ENCODE results near the gene CDH4.

CDH4 gene

DNA sequence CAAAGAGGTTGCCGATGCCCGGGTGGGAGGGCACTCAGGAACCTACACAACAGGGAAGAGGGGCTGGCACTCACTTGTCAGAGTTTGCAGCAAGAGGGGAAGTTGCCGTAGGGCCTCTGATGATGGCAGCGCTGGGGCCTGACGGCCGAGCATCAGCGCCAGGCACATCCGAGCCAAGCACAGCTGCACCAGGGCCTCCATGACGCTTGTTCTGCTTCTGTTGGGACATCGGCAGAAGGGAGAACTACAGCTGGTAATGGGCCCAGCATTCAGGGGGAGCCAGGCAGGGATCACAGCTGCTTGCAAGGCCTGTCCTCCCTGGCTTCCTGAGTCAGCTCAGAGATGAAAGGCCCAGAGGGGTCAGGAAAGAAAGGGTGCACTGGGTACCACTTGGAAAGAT, 367.7 kb downstream of the CDH4 start:
- H3K4me3 ChIP-seq (ENCODE audit: extremely low read depth, insufficient read depth, low read length, poor library complexity, severe bottlenecking), result no peak overlapping the region
- H3K4me1 ChIP-seq (ENCODE audit: control insufficient read depth, insufficient read depth, low read length, poor library complexity, severe bottlenecking), result no peaks in the 10 kb centered on the region
- H3K27ac ChIP-seq (ENCODE audit: low read depth, low read length, severe bottlenecking), result no peak overlapping the region
- H3K9me3 ChIP-seq (ENCODE audit: control insufficient read depth, low read length), result no peaks in the 10 kb centered on the region
- H3K36me3 ChIP-seq (ENCODE audit: control insufficient read depth, insufficient read depth, low read length), result no peaks in the 10 kb centered on the region
- 89 to 94% methylated on average over 9 to 10 of the region's 10 CpGs for WGBS, 2 experiments (ENCODE audit: insufficient coverage in 2 of 2)

DNA sequence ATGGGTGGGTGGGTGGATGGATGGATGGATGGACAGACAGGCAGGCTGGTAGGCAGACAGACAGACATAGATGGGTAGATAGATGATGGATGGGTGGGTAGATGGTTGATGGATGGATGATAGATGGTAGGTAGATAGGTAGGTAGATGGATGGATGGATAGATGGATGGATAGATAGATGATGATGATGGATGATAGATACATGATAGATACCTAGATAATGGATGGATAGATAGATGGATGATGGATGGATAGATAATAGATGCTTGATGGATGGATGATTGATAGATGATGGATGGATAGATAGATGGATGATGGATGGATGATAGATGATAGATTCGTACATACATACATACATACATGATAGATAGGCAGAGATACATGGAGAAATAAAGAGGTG, 368.1 kb downstream of the CDH4 start:
- Histone ChIP-seq H3K4me1 (ENCODE audit: control insufficient read depth, insufficient read depth, low read length, poor library complexity, severe bottlenecking) (no peaks in the 10 kb centered on the region), H3K4me3 (ENCODE audit: extremely low read depth, insufficient read depth, low read length, poor library complexity, severe bottlenecking) (no peak overlapping the region), H3K9me3 (ENCODE audit: control insufficient read depth, low read length) (no peaks in the 10 kb centered on the region), H3K36me3 (ENCODE audit: control insufficient read depth, insufficient read depth, low read length) (no peaks in the 10 kb centered on the region), H3K27ac (ENCODE audit: low read depth, low read length, severe bottlenecking) (no peak overlapping the region)
- WGBS, 2 experiments (ENCODE audit: insufficient coverage in 2 of 2), result no CpG with 5 or more reads among the region's 1 CpG

DNA sequence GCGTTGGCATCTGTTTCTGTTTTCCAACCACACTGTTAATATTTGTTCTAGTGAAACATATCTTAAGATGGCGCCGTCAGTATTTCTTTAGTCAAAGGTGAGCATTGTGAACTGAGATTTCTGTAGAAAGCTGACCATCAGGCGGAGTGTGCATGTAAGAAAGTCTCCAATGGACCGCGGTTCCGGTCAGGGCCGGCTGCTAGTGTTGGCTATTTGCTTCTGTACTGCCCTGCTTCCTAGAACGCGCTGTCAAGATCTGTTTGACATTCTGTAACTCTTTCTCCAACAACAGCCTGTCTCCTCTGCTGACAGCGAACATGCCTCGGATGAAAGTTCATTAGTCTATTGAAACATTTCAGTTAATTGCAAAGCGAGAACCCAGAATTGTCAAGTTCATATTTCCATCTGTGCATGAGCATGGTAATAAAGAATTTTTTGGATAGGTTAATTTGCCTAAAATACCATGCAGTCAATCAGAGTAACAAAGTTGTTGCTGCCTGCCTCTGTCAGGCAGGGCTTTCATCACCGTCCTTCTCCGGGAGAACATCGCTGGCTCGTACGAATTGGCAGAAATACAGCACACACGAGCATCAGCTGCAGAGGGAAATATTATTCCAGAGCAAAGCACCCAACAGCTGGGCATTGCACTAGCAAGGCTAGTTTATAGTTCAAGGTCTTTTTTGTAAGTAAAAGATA, 369.1 kb downstream of the CDH4 start:
- no peak overlapping the region for H3K4me3 ChIP-seq (ENCODE audit: extremely low read depth, insufficient read depth, low read length, poor library complexity, severe bottlenecking)
- 90 to 98% methylated on average over 14 to 17 of the region's 19 CpGs for WGBS, 2 experiments (ENCODE audit: insufficient coverage in 2 of 2)
- H3K36me3 ChIP-seq (ENCODE audit: control insufficient read depth, insufficient read depth, low read length), result no peaks in the 10 kb centered on the region
- no peaks in the 10 kb centered on the region for H3K9me3 ChIP-seq (ENCODE audit: control insufficient read depth, low read length)
- H3K4me1 ChIP-seq (ENCODE audit: control insufficient read depth, insufficient read depth, low read length, poor library complexity, severe bottlenecking), result no peaks in the 10 kb centered on the region
- no peak overlapping the region for H3K27ac ChIP-seq (ENCODE audit: low read depth, low read length, severe bottlenecking)

- Histone ChIP-seq H3K27ac (ENCODE audit: low read depth, low read length, severe bottlenecking) (no peak overlapping the region), H3K4me3 (ENCODE audit: extremely low read depth, insufficient read depth, low read length, poor library complexity, severe bottlenecking) (no peak overlapping the region), H3K36me3 (ENCODE audit: control insufficient read depth, insufficient read depth, low read length) (no peaks in the 10 kb centered on the region), H3K9me3 (ENCODE audit: control insufficient read depth, low read length) (no peaks in the 10 kb centered on the region), H3K4me1 (ENCODE audit: control insufficient read depth, insufficient read depth, low read length, poor library complexity, severe bottlenecking) (no peaks in the 10 kb centered on the region)
- WGBS, 2 experiments (ENCODE audit: insufficient coverage in 2 of 2), result 91 to 93% methylated on average over 5 to 9 of the region's 10 CpGs
Measured at GRCh38 chr20:61621852-61622251, 369.8 kb downstream of the CDH4 start.

DNA sequence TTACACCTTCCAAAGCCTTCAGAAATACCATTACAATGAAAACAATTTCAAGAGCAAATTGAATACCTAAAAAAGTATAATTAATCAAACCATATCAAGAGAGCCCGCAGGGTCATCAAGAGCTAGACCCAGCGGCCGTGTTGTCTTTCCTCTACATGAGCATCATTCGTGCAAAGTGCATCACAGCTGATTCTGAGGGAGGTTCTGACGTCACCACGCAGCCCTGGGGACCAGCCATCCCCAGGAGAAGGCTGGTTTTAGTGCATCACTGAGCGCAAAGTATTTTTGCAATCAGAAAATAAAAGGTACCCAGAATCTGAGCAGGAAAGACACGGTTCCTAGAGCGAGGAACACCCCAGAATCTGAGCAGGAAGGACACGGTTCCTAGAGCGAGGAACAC, 371.4 kb downstream of the CDH4 start:
- H3K4me3 ChIP-seq (ENCODE audit: extremely low read depth, insufficient read depth, low read length, poor library complexity, severe bottlenecking), result no peak overlapping the region
- WGBS, 2 experiments (ENCODE audit: insufficient coverage in 2 of 2), result 91 to 97% methylated on average over 11 of the region's 11 CpGs
- no peaks in the 10 kb centered on the region for H3K36me3 ChIP-seq (ENCODE audit: control insufficient read depth, insufficient read depth, low read length)
- no peaks in the 10 kb centered on the region for H3K4me1 ChIP-seq (ENCODE audit: control insufficient read depth, insufficient read depth, low read length, poor library complexity, severe bottlenecking)
- H3K9me3 ChIP-seq (ENCODE audit: control insufficient read depth, low read length), result no peaks in the 10 kb centered on the region
- no peak overlapping the region for H3K27ac ChIP-seq (ENCODE audit: low read depth, low read length, severe bottlenecking)

GRCh38 chr20:61625246-61625645, 373.2 kb downstream of the CDH4 start:
- Histone ChIP-seq H3K36me3 (ENCODE audit: control insufficient read depth, insufficient read depth, low read length) (no peaks in the 10 kb centered on the region), H3K27ac (ENCODE audit: low read depth, low read length, severe bottlenecking) (no peak overlapping the region), H3K4me3 (ENCODE audit: extremely low read depth, insufficient read depth, low read length, poor library complexity, severe bottlenecking) (no peak overlapping the region), H3K4me1 (ENCODE audit: control insufficient read depth, insufficient read depth, low read length, poor library complexity, severe bottlenecking) (peaks cover 3% of the 10 kb centered on the region), H3K9me3 (ENCODE audit: control insufficient read depth, low read length) (no peaks in the 10 kb centered on the region)
- 92 to 93% methylated on average over 4 to 5 of the region's 8 CpGs for WGBS, 2 experiments (ENCODE audit: insufficient coverage in 2 of 2)

GRCh38 chr20:61626412-61626811, 374.4 kb downstream of the CDH4 start:
- peaks cover 3% of the 10 kb centered on the region for H3K4me1 ChIP-seq (ENCODE audit: control insufficient read depth, insufficient read depth, low read length, poor library complexity, severe bottlenecking)
- no peak overlapping the region for H3K4me3 ChIP-seq (ENCODE audit: extremely low read depth, insufficient read depth, low read length, poor library complexity, severe bottlenecking)
- 91 to 93% methylated on average over 10 to 11 of the region's 12 CpGs for WGBS, 2 experiments (ENCODE audit: insufficient coverage in 2 of 2)
- H3K36me3 ChIP-seq (ENCODE audit: control insufficient read depth, insufficient read depth, low read length), result no peaks in the 10 kb centered on the region
- no peak overlapping the region for H3K27ac ChIP-seq (ENCODE audit: low read depth, low read length, severe bottlenecking)
- no peaks in the 10 kb centered on the region for H3K9me3 ChIP-seq (ENCODE audit: control insufficient read depth, low read length)

DNA sequence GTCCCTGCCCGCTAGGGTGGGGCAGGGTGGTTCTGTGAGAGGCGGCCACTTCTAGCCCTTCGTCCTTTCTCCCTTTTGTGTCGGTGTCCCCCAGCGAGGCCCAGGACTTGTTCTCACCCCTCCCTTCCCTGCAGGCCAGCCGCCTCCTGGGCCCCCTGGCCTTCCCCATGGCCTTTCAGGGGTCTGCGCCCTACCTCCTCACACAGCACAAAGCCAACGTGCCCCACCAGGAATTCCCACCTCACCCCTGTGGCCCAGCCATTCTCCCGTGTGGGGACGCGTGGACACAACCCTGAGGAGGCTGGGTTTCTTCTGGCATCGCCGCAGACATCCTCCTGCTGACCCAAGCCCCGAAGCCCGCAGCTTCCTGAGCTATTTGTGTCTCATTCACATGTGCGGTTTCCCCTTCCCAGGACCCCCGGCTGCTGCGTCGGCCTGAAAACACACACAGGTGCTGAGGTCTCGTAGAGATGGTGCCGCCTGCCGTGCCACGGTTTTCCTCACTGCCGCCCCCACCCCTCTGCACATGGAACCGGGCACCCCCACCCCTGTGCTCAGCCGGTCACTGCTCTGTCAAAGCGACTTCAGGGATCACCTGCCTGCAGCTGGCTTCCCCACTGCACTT, 375.8 kb downstream of the CDH4 start:
- WGBS, 2 experiments (ENCODE audit: insufficient coverage in 2 of 2), result 91% methylated on average over 20 to 24 of the region's 27 CpGs
- H3K27ac ChIP-seq (ENCODE audit: low read depth, low read length, severe bottlenecking), result no peak overlapping the region
- no peaks in the 10 kb centered on the region for H3K36me3 ChIP-seq (ENCODE audit: control insufficient read depth, insufficient read depth, low read length)
- H3K9me3 ChIP-seq (ENCODE audit: control insufficient read depth, low read length), result no peaks in the 10 kb centered on the region
- H3K4me1 ChIP-seq (ENCODE audit: control insufficient read depth, insufficient read depth, low read length, poor library complexity, severe bottlenecking), result peaks cover 3% of the 10 kb centered on the region
- no peak overlapping the region for H3K4me3 ChIP-seq (ENCODE audit: extremely low read depth, insufficient read depth, low read length, poor library complexity, severe bottlenecking)

DNA sequence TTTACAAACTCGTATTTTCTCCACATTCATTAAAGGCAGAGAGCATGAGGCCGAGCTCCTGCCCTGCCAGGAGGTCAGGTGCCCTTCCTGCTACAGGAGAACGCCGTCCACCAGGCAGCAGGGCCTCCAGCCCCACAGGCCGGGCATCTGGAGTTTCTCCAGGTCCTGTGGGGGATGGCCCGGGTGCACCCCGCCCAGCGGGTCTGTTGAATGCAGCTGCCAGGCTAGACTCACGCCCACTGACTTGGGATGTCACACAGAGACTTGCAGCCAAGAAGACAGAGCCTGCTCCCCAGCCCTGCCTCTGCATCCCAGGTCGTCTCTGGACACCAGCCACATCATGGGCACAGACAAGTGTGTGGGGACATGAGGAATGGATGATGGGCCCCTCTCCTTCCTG, 376.4 kb downstream of the CDH4 start:
- no peaks in the 10 kb centered on the region for H3K9me3 ChIP-seq (ENCODE audit: control insufficient read depth, low read length)
- H3K4me1 ChIP-seq (ENCODE audit: control insufficient read depth, insufficient read depth, low read length, poor library complexity, severe bottlenecking), result peaks cover 3% of the 10 kb centered on the region
- H3K36me3 ChIP-seq (ENCODE audit: control insufficient read depth, insufficient read depth, low read length), result no peaks in the 10 kb centered on the region
- no peak overlapping the region for H3K27ac ChIP-seq (ENCODE audit: low read depth, low read length, severe bottlenecking)
- WGBS, 2 experiments (ENCODE audit: insufficient coverage in 2 of 2), result 93% methylated on average over 9 of the region's 10 CpGs
- no peak overlapping the region for H3K4me3 ChIP-seq (ENCODE audit: extremely low read depth, insufficient read depth, low read length, poor library complexity, severe bottlenecking)

DNA sequence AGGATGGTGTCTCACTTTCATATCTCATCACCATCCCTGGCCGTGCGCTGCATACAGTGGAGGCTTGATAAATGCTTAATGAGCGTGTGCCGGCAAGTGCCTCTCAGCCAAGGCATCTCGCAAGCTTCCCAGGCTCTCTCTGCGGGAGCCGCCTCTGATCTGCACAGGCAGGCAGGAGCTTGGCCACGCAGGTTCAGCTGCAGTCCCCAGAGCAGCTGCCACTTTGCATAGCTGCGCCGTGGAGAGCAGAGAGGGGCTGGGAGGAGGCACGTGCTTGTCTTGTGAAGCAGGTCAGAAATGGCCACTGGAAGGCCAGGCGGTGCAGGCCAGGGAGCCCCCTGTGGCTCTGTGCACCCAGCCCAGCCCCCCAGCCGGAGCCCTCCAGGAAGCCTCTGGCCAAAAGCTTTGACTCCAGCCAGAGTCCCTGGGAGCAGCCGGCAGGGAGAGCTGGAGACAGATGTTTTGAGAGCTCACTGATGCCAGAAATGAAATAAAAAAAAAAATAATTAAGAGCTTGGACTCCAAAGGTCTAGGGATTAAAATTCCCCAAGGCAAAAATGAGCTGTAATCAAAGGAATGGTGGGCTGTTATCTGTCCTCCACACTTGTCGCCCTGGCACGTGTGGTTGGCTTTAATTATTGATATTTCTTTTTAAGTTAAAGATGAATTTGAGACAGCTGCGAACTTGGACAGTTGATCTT, 377.0 kb downstream of the CDH4 start:
- WGBS, 2 experiments (ENCODE audit: insufficient coverage in 2 of 2), result 80 to 82% methylated on average over 15 to 16 of the region's 17 CpGs
- H3K9me3 ChIP-seq (ENCODE audit: control insufficient read depth, low read length), result no peaks in the 10 kb centered on the region

More for the DNA sequence above, 377.0 kb downstream of the CDH4 start:
- H3K27ac ChIP-seq (ENCODE audit: low read depth, low read length, severe bottlenecking), result no peak overlapping the region
- H3K4me3 ChIP-seq (ENCODE audit: extremely low read depth, insufficient read depth, low read length, poor library complexity, severe bottlenecking), result no peak overlapping the region
- H3K4me1 ChIP-seq (ENCODE audit: control insufficient read depth, insufficient read depth, low read length, poor library complexity, severe bottlenecking), result peaks cover 3% of the 10 kb centered on the region
- no peaks in the 10 kb centered on the region for H3K36me3 ChIP-seq (ENCODE audit: control insufficient read depth, insufficient read depth, low read length)

Data from mesodermal cell (in vitro differentiated cells).